ENCODE measurements around the gene FBXO24. TPM values are rescaled to one million over a fixed set of nuclear protein-coding genes. Genes with fewer than 3 reads are reported as not detected.
A peak's percentile ranks its signal among the peaks of the same experiment; 100 is the strongest.

FBXO24 gene
- total RNA-seq, 1 experiment from 2014 or later = 0.75 TPM

- CTCF ChIA-PET = no interaction called here
- Histone ChIP-seq H3K9me3 (ENCODE audit: low read depth, low read length, poor library complexity, severe bottlenecking) (no peaks in the 10 kb centered on the region), H3K36me3 (ENCODE audit: insufficient read depth, low read length, poor library complexity, severe bottlenecking) (peaks cover 3% of the 10 kb centered on the region), H3K27ac (ENCODE audit: low read depth, low read length, poor library complexity, severe bottlenecking) (peak overlapping the region; percentile 62), H3K4me1 (ENCODE audit: insufficient read depth, low read length, poor library complexity, severe bottlenecking) (peaks cover 13% of the 10 kb centered on the region), H3K4me3 (ENCODE audit: low read depth, low read length, poor library complexity, severe bottlenecking) (peak overlapping the region; percentile 69), H3K27me3 (replicated peaks; ENCODE audit: insufficient read depth, low read depth, low read length, poor library complexity) (no peaks in the 10 kb centered on the region)
- TF ChIP-seq CTCF (conservative IDR thresholded peaks at IDR 0.05; ENCODE audit: low read depth, low read length) = no peak
- no peak for TF ChIP-seq EZH2 (IDR thresholded peaks at IDR 0.05; ENCODE audit: borderline replicate concordance, low read depth, low read length, poor library complexity, severe bottlenecking)
- BruUV-seq (replicated peaks) = no TSS peak
- POLR2A ChIA-PET (ENCODE audit: low non-redundant PET) = no interaction called here
- intact Hi-C loops (cut with micrococcal nuclease; ENCODE audit: unreplicated experiment) = loop anchor here (5.0 kb wide), 1 partner anchor 87 kb away; the partner anchor contains the start of gene GIGYF1
- DNase-seq (ENCODE audit: low spot score) = no peak
Measured at GRCh38 chr7:100604976-100605911, 19.1 kb downstream of the FBXO24 start.

DNA sequence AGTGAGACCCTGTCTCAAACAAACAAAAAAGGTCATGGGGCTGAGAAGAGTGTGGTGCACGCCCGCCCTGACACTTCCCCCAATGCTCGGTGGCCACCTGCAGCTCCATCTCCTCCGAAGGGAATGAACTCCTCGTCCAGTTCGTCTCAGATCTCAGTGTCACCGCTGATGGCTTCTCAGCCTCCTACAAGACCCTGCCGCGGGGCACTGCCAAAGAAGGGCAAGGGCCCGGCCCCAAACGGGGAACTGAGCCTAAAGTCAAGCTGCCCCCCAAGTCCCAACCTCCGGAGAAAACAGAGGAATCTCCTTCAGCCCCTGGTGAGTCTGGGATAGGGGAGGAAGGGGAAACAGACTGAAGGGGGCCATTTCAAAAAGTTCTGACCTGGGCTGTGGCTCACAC, 20.2 kb downstream of the FBXO24 start:
- Histone ChIP-seq H3K4me1 (ENCODE audit: insufficient read depth, low read length, poor library complexity, severe bottlenecking) (peaks cover 13% of the 10 kb centered on the region), H3K27ac (ENCODE audit: low read depth, low read length, poor library complexity, severe bottlenecking) (no peak overlapping the region), H3K27me3 (replicated peaks; ENCODE audit: insufficient read depth, low read depth, low read length, poor library complexity) (no peaks in the 10 kb centered on the region), H3K4me3 (ENCODE audit: low read depth, low read length, poor library complexity, severe bottlenecking) (no peak overlapping the region), H3K36me3 (ENCODE audit: insufficient read depth, low read length, poor library complexity, severe bottlenecking) (peaks cover 3% of the 10 kb centered on the region), H3K9me3 (ENCODE audit: low read depth, low read length, poor library complexity, severe bottlenecking) (no peaks in the 10 kb centered on the region)
- intact Hi-C loops (cut with micrococcal nuclease; ENCODE audit: unreplicated experiment) = no loop called here
- TF ChIP-seq EZH2 (IDR thresholded peaks at IDR 0.05; ENCODE audit: borderline replicate concordance, low read depth, low read length, poor library complexity, severe bottlenecking) = no peak
- TF ChIP-seq CTCF (conservative IDR thresholded peaks at IDR 0.05; ENCODE audit: low read depth, low read length) = no peak
- no peak for DNase-seq (ENCODE audit: low spot score)
- no TSS peak for BruUV-seq (replicated peaks)
- ChIA-PET POLR2A (ENCODE audit: low non-redundant PET) (no interaction called here), CTCF (no interaction called here)

- no peaks in the 10 kb centered on the region for H3K9me3 ChIP-seq (ENCODE audit: low read depth, low read length, poor library complexity, severe bottlenecking)
- no peak for TF ChIP-seq CTCF (conservative IDR thresholded peaks at IDR 0.05; ENCODE audit: low read depth, low read length)
- no peak for TF ChIP-seq EZH2 (IDR thresholded peaks at IDR 0.05; ENCODE audit: borderline replicate concordance, low read depth, low read length, poor library complexity, severe bottlenecking)
- no peaks in the 10 kb centered on the region for H3K27me3 ChIP-seq (replicated peaks; ENCODE audit: insufficient read depth, low read depth, low read length, poor library complexity)
- intact Hi-C loops (cut with micrococcal nuclease; ENCODE audit: unreplicated experiment) = no loop called here
- no peak overlapping the region for H3K27ac ChIP-seq (ENCODE audit: low read depth, low read length, poor library complexity, severe bottlenecking)
- H3K4me3 ChIP-seq (ENCODE audit: low read depth, low read length, poor library complexity, severe bottlenecking) = no peak overlapping the region
- CTCF ChIA-PET = no interaction called here
- no TSS peak for BruUV-seq (replicated peaks)
- peaks cover 13% of the 10 kb centered on the region for H3K4me1 ChIP-seq (ENCODE audit: insufficient read depth, low read length, poor library complexity, severe bottlenecking)
- POLR2A ChIA-PET (ENCODE audit: low non-redundant PET) = no interaction called here
- H3K36me3 ChIP-seq (ENCODE audit: insufficient read depth, low read length, poor library complexity, severe bottlenecking) = peaks cover 3% of the 10 kb centered on the region
- DNase-seq (ENCODE audit: low spot score) = no peak
Measured at GRCh38 chr7:100607111-100607510, 21.0 kb downstream of the FBXO24 start.
